Gastrocnemius medialis (tissue), 4 donors: ENCODE data around the gene LAMC3.

ENCODE experiments used
- CTCF ChIP-seq, 5 experiments: fragments of 450-650 bp in 3 of 5; fragments of 200-600 bp in 2 of 5; sonication (generic) in 2 of 5; IDR thresholded peaks in 4 of 5; conservative IDR thresholded peaks in 1 of 5; 1 replicate in 4 of 5; 2 replicates in 1 of 5; pipeline ENCODE4 v1.5.1; 2016 to 2019; ENCODE audit warnings: antibody characterized with exemption in 5 of 5, mild to moderate bottlenecking in 3 of 5, moderate library complexity in 3 of 5
- POLR2A ChIP-seq, 2 donors: fragments of 450-650 bp; IDR thresholded peaks; one replicate each; pipeline ENCODE4 v1.6.1; 2017; ENCODE audit warnings: antibody characterized with exemption in 2 of 2, mild to moderate bottlenecking in 2 of 2, moderate library complexity in 2 of 2

GRCh38 chr9:131068076-131068816 is 59.3 kb downstream of the LAMC3 start:
- TF ChIP-seq CTCF (IDR thresholded peaks at IDR 0.05 in 4 of 5, conservative IDR thresholded peaks at IDR 0.05 in 1 of 5) (no peak), POLR2A (IDR thresholded peaks at IDR 0.05) (no peak)
